ENCODE results near the gene CREB3. TPM values are rescaled to one million over a fixed set of nuclear protein-coding genes. Genes with fewer than 3 reads are reported as not detected.

CREB3 gene
- total and polyA plus RNA-seq, 12 donors = 16.2 to 39.1 (median 21.4) TPM

- intact Hi-C loops (cut with DNase I) = loop anchor here in 1 of 10 donors (2.0 kb wide), 1 partner anchor 22 kb away; the partner anchor contains the start of gene ARHGEF39
- peak in 1 of 2 donors; percentile 45 for DNase-seq
- ATAC-seq = peak in 7 of 8 donors; percentile 8 to 45 (median 16)
Measured at GRCh38 chr9:35686222-35687203, 46.0 kb upstream of the CREB3 start.

GRCh38 chr9:35687306-35687705 lies 45.2 kb upstream of the CREB3 start:
- Histone ChIP-seq H3K36me3 (peaks cover 0 to 45% (median 32%) of the 10 kb centered on the region in 9 donors), H3K9me3 (no peaks in the 10 kb centered on the region), H3K27me3 (peaks cover 0 to 8% (median 0%) of the 10 kb centered on the region in 7 donors), H3K4me3 (peak overlapping the region in 9 of 10 donors; percentile 45 to 86 (median 75)), H3K4me1 (peaks cover 9 to 71% (median 48%) of the 10 kb centered on the region in 9 donors), H3K27ac (peak overlapping the region in 9 of 10 donors; percentile 42 to 100 (median 97))
- intact Hi-C loops (cut with DNase I) = loop anchor here in 1 of 10 donors (2.0 kb wide), 1 partner anchor 23 kb away; the partner anchor contains the start of gene ARHGEF39
- DNase-seq = no peak
- WGBS, 2 donors = 54 to 58% methylated on average over 2 of the region's 2 CpGs
- no peak for ATAC-seq
- no peak for TF ChIP-seq CTCF (IDR thresholded peaks at IDR 0.05)

More at GRCh38 chr9:35686222-35687203, 46.0 kb upstream of the CREB3 start:
- TF ChIP-seq CTCF (IDR thresholded peaks at IDR 0.05) = no peak
- 45 to 52% methylated on average over 11 of the region's 11 CpGs for WGBS, 2 donors
- peak overlapping the region in 8 of 10 donors; percentile 45 to 86 (median 76) for H3K4me3 ChIP-seq
- no peaks in the 10 kb centered on the region for H3K9me3 ChIP-seq
- H3K36me3 ChIP-seq = peaks cover 0 to 53% (median 33%) of the 10 kb centered on the region in 9 donors
- H3K27ac ChIP-seq = peak overlapping the region in 9 of 10 donors; percentile 42 to 100 (median 97)
- H3K27me3 ChIP-seq = peaks cover 0 to 8% (median 0%) of the 10 kb centered on the region in 7 donors
- H3K4me1 ChIP-seq = peaks cover 9 to 69% (median 46%) of the 10 kb centered on the region in 9 donors

GRCh38 chr9:35687972-35688557 lies 44.4 kb upstream of the CREB3 start:
- Histone ChIP-seq H3K27ac (peak overlapping the region; percentile 42 to 100 (median 94)), H3K4me3 (peak overlapping the region in 9 of 10 donors; percentile 45 to 86 (median 75)), H3K9me3 (no peaks in the 10 kb centered on the region), H3K4me1 (peaks cover 9 to 71% (median 48%) of the 10 kb centered on the region in 9 donors), H3K36me3 (peaks cover 0 to 38% (median 25%) of the 10 kb centered on the region in 9 donors), H3K27me3 (peaks cover 0 to 8% (median 0%) of the 10 kb centered on the region in 7 donors)
- no peak for TF ChIP-seq CTCF (IDR thresholded peaks at IDR 0.05)
- DNase-seq = peak in 1 of 2 donors; percentile 47
- WGBS, 2 donors = 38 to 42% methylated on average over 2 of the region's 2 CpGs
- peak in 1 of 8 donors; percentile 4 for ATAC-seq
- intact Hi-C loops (cut with DNase I) = loop anchor here in 3 of 10 donors (2.0 kb wide), 2 partner anchors 23 to 29 kb away; partner anchors contain the start of genes CCDC107 (in 2 of the 3), RMRP (in 2 of the 3) and ARHGEF39 (in 1 of the 3)
